ENCODE measurements around the gene THADA. TPM values are rescaled to one million over a fixed set of nuclear protein-coding genes. Genes with fewer than 3 reads are reported as not detected.
A peak's percentile ranks its signal among the peaks of the same experiment; 100 is the strongest.

THADA gene
- total RNA-seq, 1 experiment from 2014 or later = 29.4 TPM

- Histone ChIP-seq H4K20me1 (ENCODE audit: insufficient read depth, low read depth, low read length) (peaks cover 11% of the 10 kb centered on the region; the same call in 1 of the 2 replicates), H3K36me3 (ENCODE audit: insufficient read depth, low read length) (peaks cover 9% of the 10 kb centered on the region; the same call in 1 of the 2 replicates), H3K9ac (ENCODE audit: low read length) (peak overlapping the region; percentile 98), H3K79me2 (ENCODE audit: low read length) (peaks cover 16% of the 10 kb centered on the region), H3K9me3 (ENCODE audit: low read length) (no peaks in the 10 kb centered on the region), H3K9me2 (replicated peaks; ENCODE audit: insufficient read depth, low read length) (no peaks in the 10 kb centered on the region), H2AFZ (ENCODE audit: low read length) (no peak overlapping the region), H3K4me2 (ENCODE audit: low read depth, low read length, poor library complexity, severe bottlenecking) (peak overlapping the region; percentile 98), H3K4me3 (ENCODE audit: low read length) (peak overlapping the region; percentile 90), H3K27ac (ENCODE audit: low read length) (peak overlapping the region; percentile 97), H3K4me1 (ENCODE audit: low read length) (peaks cover 56% of the 10 kb centered on the region), H3K27me3 (ENCODE audit: low read length) (no peaks in the 10 kb centered on the region)
- DNase-seq = no peak
These were observed 377.6 kb downstream of the THADA start for GRCh38 chr2:43218155-43218701.

- Histone ChIP-seq H3K4me3 (ENCODE audit: low read length) (peak overlapping the region; percentile 90; the same call in 1 of the 2 replicates), H3K4me2 (ENCODE audit: low read depth, low read length, poor library complexity, severe bottlenecking) (peak overlapping the region; percentile 98), H3K27ac (ENCODE audit: low read length) (peak overlapping the region; percentile 97), H4K20me1 (ENCODE audit: insufficient read depth, low read depth, low read length) (peaks cover 5% of the 10 kb centered on the region; the same call in 1 of the 2 replicates), H3K4me1 (ENCODE audit: low read length) (peaks cover 49% of the 10 kb centered on the region), H3K9ac (ENCODE audit: low read length) (peak overlapping the region; percentile 98), H3K36me3 (ENCODE audit: insufficient read depth, low read length) (0 out of 2 replicates have a peak, but pooled peaks cover 6% of the 10 kb centered on the region), H2AFZ (ENCODE audit: low read length) (no peak overlapping the region), H3K79me2 (ENCODE audit: low read length) (peaks cover 10% of the 10 kb centered on the region), H3K9me3 (ENCODE audit: low read length) (no peaks in the 10 kb centered on the region), H3K27me3 (ENCODE audit: low read length) (no peaks in the 10 kb centered on the region), H3K9me2 (replicated peaks; ENCODE audit: insufficient read depth, low read length) (no peaks in the 10 kb centered on the region)
- DNase-seq = no peak
These were observed 378.3 kb downstream of the THADA start for GRCh38 chr2:43217228-43218154.

GRCh38 chr2:43216629-43217028 is 379.2 kb downstream of the THADA start:
- H3K27me3 ChIP-seq (ENCODE audit: low read length) = no peaks in the 10 kb centered on the region
- no peak for DNase-seq
- H3K27ac ChIP-seq (ENCODE audit: low read length) = no peak overlapping the region
- H3K36me3 ChIP-seq (ENCODE audit: insufficient read depth, low read length) = no peaks in the 10 kb centered on the region
- no peak overlapping the region for H3K9ac ChIP-seq (ENCODE audit: low read length)
- H3K9me3 ChIP-seq (ENCODE audit: low read length) = no peaks in the 10 kb centered on the region
- H3K4me1 ChIP-seq (ENCODE audit: low read length) = peaks cover 40% of the 10 kb centered on the region
- 0 out of 2 replicates have a peak, but pooled peaks cover 4% of the 10 kb centered on the region for H3K79me2 ChIP-seq (ENCODE audit: low read length)
- no peak overlapping the region for H2AFZ ChIP-seq (ENCODE audit: low read length)
- H3K4me2 ChIP-seq (ENCODE audit: low read depth, low read length, poor library complexity, severe bottlenecking) = no peak overlapping the region
- H3K4me3 ChIP-seq (ENCODE audit: low read length) = no peak overlapping the region
- no peaks in the 10 kb centered on the region for H3K9me2 ChIP-seq (replicated peaks; ENCODE audit: insufficient read depth, low read length)
- H4K20me1 ChIP-seq (ENCODE audit: insufficient read depth, low read depth, low read length) = no peaks in the 10 kb centered on the region

DNA sequence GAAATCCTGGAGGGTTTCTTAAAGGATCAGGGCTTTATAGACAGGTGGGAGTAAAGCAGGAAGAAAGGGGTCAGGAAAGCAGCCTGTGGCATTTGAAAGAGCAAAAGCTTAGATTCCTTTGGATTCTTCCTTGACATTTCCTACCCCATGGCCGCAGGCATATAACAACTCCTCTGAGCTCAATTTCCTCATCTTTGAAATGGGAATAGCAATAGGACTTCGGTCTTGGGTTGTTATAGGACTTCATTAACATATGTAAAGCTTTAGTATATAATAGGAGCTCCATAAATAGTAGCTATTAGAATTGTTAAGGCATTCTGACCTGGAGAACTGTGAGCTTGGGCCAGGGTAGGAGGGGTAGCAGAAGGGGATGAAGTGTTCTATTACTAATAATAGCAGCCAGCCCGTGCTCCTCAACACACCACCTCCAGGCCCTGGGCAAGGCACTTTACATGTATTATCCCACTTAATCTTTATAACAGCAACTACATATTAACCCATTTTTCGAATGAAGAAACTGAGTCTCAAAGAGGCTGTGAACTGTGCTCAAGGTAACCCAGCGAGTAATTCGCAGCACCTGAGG is 380.1 kb downstream of the THADA start:
- H3K27me3 ChIP-seq (ENCODE audit: low read length) = no peaks in the 10 kb centered on the region
- H3K36me3 ChIP-seq (ENCODE audit: insufficient read depth, low read length) = no peaks in the 10 kb centered on the region
- no peaks in the 10 kb centered on the region for H3K9me2 ChIP-seq (replicated peaks; ENCODE audit: insufficient read depth, low read length)
- no peak overlapping the region for H2AFZ ChIP-seq (ENCODE audit: low read length)
- no peaks in the 10 kb centered on the region for H3K9me3 ChIP-seq (ENCODE audit: low read length)
- peaks cover 32% of the 10 kb centered on the region for H3K4me1 ChIP-seq (ENCODE audit: low read length)
- H3K4me2 ChIP-seq (ENCODE audit: low read depth, low read length, poor library complexity, severe bottlenecking) = no peak overlapping the region
- DNase-seq = no peak
- H3K79me2 ChIP-seq (ENCODE audit: low read length) = 0 out of 2 replicates have a peak, but pooled peaks cover 4% of the 10 kb centered on the region
- H3K4me3 ChIP-seq (ENCODE audit: low read length) = no peak overlapping the region
- H3K9ac ChIP-seq (ENCODE audit: low read length) = no peak overlapping the region
- H3K27ac ChIP-seq (ENCODE audit: low read length) = no peak overlapping the region
- H4K20me1 ChIP-seq (ENCODE audit: insufficient read depth, low read depth, low read length) = no peaks in the 10 kb centered on the region

- Histone ChIP-seq H3K9me3 (ENCODE audit: low read length) (no peaks in the 10 kb centered on the region), H3K79me2 (ENCODE audit: low read length) (0 out of 2 replicates have a peak, but pooled peaks cover 3% of the 10 kb centered on the region), H3K4me2 (ENCODE audit: low read depth, low read length, poor library complexity, severe bottlenecking) (no peak overlapping the region), H2AFZ (ENCODE audit: low read length) (no peak overlapping the region), H3K27ac (ENCODE audit: low read length) (no peak overlapping the region), H3K4me1 (ENCODE audit: low read length) (peaks cover 17% of the 10 kb centered on the region), H3K9me2 (replicated peaks; ENCODE audit: insufficient read depth, low read length) (no peaks in the 10 kb centered on the region), H3K36me3 (ENCODE audit: insufficient read depth, low read length) (no peaks in the 10 kb centered on the region), H3K9ac (ENCODE audit: low read length) (no peak overlapping the region), H4K20me1 (ENCODE audit: insufficient read depth, low read depth, low read length) (no peaks in the 10 kb centered on the region), H3K27me3 (ENCODE audit: low read length) (no peaks in the 10 kb centered on the region), H3K4me3 (ENCODE audit: low read length) (no peak overlapping the region)
- no peak for DNase-seq
These were observed 381.6 kb downstream of the THADA start for GRCh38 chr2:43214253-43214652.

DNA sequence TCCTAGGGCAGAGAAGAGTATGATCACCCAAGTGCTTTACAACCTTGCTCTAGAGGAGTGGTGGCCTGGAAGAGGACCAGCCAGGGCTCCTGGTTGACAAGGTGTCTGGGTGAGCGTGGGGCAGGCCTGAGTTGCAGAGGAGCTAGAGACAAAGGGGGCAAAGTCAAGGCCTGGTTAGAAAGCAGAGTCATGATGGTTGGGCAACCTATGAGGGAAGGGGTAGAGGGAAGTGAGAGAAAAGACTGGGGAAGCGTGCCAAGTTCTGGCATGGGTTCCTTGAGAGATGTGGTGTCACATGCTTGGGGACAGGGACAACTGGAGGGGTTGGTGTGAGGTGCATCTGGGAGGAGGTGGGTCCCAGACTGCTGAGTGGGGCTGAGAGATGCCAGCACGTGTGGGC is 382.9 kb downstream of the THADA start:
- Histone ChIP-seq H3K27me3 (ENCODE audit: low read length) (no peaks in the 10 kb centered on the region), H3K9ac (ENCODE audit: low read length) (no peak overlapping the region), H3K36me3 (ENCODE audit: insufficient read depth, low read length) (no peaks in the 10 kb centered on the region), H3K9me2 (replicated peaks; ENCODE audit: insufficient read depth, low read length) (no peaks in the 10 kb centered on the region), H3K79me2 (ENCODE audit: low read length) (no peaks in the 10 kb centered on the region), H2AFZ (ENCODE audit: low read length) (no peak overlapping the region), H3K4me1 (ENCODE audit: low read length) (peaks cover 3% of the 10 kb centered on the region), H3K9me3 (ENCODE audit: low read length) (no peaks in the 10 kb centered on the region), H4K20me1 (ENCODE audit: insufficient read depth, low read depth, low read length) (no peaks in the 10 kb centered on the region), H3K27ac (ENCODE audit: low read length) (no peak overlapping the region), H3K4me2 (ENCODE audit: low read depth, low read length, poor library complexity, severe bottlenecking) (no peak overlapping the region), H3K4me3 (ENCODE audit: low read length) (no peak overlapping the region)
- DNase-seq = no peak

GRCh38 chr2:43212216-43212835 is 383.5 kb downstream of the THADA start:
- Histone ChIP-seq H3K4me2 (ENCODE audit: low read depth, low read length, poor library complexity, severe bottlenecking) (no peak overlapping the region), H4K20me1 (ENCODE audit: insufficient read depth, low read depth, low read length) (no peaks in the 10 kb centered on the region)

More at GRCh38 chr2:43212216-43212835, 383.5 kb downstream of the THADA start:
- Histone ChIP-seq H3K27me3 (ENCODE audit: low read length) (no peaks in the 10 kb centered on the region), H2AFZ (ENCODE audit: low read length) (no peak overlapping the region), H3K9ac (ENCODE audit: low read length) (no peak overlapping the region), H3K9me3 (ENCODE audit: low read length) (no peaks in the 10 kb centered on the region), H3K9me2 (replicated peaks; ENCODE audit: insufficient read depth, low read length) (no peaks in the 10 kb centered on the region), H3K4me3 (ENCODE audit: low read length) (no peak overlapping the region), H3K36me3 (ENCODE audit: insufficient read depth, low read length) (no peaks in the 10 kb centered on the region), H3K79me2 (ENCODE audit: low read length) (no peaks in the 10 kb centered on the region), H3K4me1 (ENCODE audit: low read length) (no peaks in the 10 kb centered on the region), H3K27ac (ENCODE audit: low read length) (no peak overlapping the region)
- DNase-seq = no peak

All from Karpas-422 (cell line).